Activated CD4-positive, alpha-beta T cell treated with anti-CD3 and anti-CD28 coated beads, Interleukin-2, amount 10 ng/mL, durations not matched to agents 7 days and 5 days (primary cell): Measurements from ENCODE around the gene CDCA8. TPM values are rescaled to one million over a fixed set of nuclear protein-coding genes. Genes with fewer than 3 reads are reported as not detected.
A peak's percentile ranks its signal among the peaks of the same experiment; 100 is the strongest.
"Not testable (repeated sequence)": the region's sequence is repeated elsewhere in the genome, so short reads cannot be mapped to it uniquely, and the experiment has no call there.

ENCODE experiments used
- CTCF ChIA-PET: fragments of 350-600 bp; sonication (Branson Sonifier 250); formaldehyde crosslinking; loops from one replicate; lab custom pipeline; 2021; ENCODE audit warnings: antibody characterized with exemption; lab: Charles Lee
- POLR2A ChIA-PET: fragments of 350-600 bp; sonication (Branson Sonifier 250); formaldehyde crosslinking; loops from one replicate; lab custom pipeline; 2021; ENCODE audit warnings: antibody characterized with exemption; lab: Charles Lee
- DNase-seq: peaks from one replicate; pipeline ENCODE4 v3.0.0-alpha.2; 2020
- H3K27ac Mint-ChIP-seq: one replicate; pipeline ENCODE4 v1.8.0; 2021; ENCODE audit warnings: mild to moderate bottlenecking, moderate library complexity, mixed read lengths
- H3K27me3 Mint-ChIP-seq: one replicate; pipeline ENCODE4 v1.8.0; 2021; ENCODE audit warnings: mixed read lengths
- H3K36me3 Mint-ChIP-seq: one replicate; pipeline ENCODE4 v1.8.0; 2021; ENCODE audit warnings: low read depth, mixed read lengths
- H3K4me1 Mint-ChIP-seq: one replicate; pipeline ENCODE4 v1.8.0; 2021; ENCODE audit warnings: mixed read lengths
- H3K4me3 Mint-ChIP-seq: one replicate; pipeline ENCODE4 v1.8.0; 2021; ENCODE audit warnings: mild to moderate bottlenecking, moderate library complexity, mixed read lengths
- H3K9me3 Mint-ChIP-seq: one replicate; pipeline ENCODE4 v1.8.0; 2021; ENCODE audit warnings: mixed read lengths
- total RNA-seq, 2 experiments: library from RNA; stranded (reverse); gene quantifications; one replicate each; pipeline ENCODE4 v1.2.3, GENCODE V29; 2021

CDCA8 gene
- total RNA-seq, 2 experiments from 2014 or later, result 85.5 to 91.2 TPM

DNA sequence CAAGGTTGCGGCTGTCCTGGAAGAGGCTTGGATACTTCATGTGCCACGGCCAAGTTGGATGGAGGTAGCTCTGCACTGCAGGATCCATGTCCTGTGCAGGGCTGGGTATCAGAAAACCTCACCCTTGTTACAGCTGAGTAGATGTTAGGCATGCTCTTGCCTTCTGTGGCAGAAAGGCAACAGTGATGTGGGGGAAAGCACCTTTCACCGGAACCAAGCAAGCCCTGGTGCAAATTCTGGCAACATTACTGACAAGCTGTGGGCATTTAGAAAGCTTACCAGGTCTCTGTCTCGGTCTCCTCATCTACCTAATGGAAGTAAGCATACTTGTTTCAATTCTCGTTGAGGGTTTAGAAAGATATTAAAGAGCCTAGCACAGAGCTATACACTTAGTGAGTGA, 14.5 kb upstream of the CDCA8 start:
- Mint-ChIP-seq H3K4me1 (peaks cover 25% of the 10 kb centered on the region), H3K9me3 (no peaks in the 10 kb centered on the region), H3K27me3 (peaks cover 22% of the 10 kb centered on the region), H3K36me3 (peaks cover 10% of the 10 kb centered on the region), H3K27ac (no peak overlapping the region), H3K4me3 (no peak overlapping the region)
- no peak for DNase-seq
- POLR2A ChIA-PET, result no interaction called here
- CTCF ChIA-PET, result interaction anchor here (1.3 to 1.6 kb wide), 2 partner anchors 14 to 218 kb away, joined by 3 to 5 read pairs; partner anchors contain the start of gene CDCA8

DNA sequence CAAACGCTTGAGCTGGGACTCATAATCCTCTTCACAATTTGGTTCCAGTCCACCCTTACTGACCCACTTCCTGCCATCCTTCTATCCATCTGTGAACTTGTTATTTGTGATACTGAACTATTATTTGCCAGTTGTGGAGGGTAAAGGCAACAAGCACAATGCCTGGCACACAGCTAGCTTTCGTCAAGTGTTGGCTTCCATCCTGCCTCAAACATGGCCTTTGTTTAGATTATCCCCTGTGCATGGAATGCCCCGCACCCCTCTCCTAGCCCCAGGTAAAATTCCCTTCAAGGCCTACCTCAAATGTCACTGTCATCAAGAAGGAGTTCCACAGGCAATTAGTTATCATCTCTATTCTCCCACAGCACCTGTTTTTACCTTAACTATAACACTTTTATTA, 11.4 kb upstream of the CDCA8 start:
- CTCF ChIA-PET, result interaction anchor here (1.2 to 2.7 kb wide), 5 partner anchors 9 to 118 kb away, joined by 3 to 10 read pairs (median 4); partner anchors contain the start of gene GNL2
- no peak overlapping the region for H3K4me3 Mint-ChIP-seq
- H3K27ac Mint-ChIP-seq, result no peak overlapping the region
- H3K27me3 Mint-ChIP-seq, result peaks cover 10% of the 10 kb centered on the region
- H3K9me3 Mint-ChIP-seq, result no peaks in the 10 kb centered on the region
- DNase-seq, result no peak
- H3K4me1 Mint-ChIP-seq, result peaks cover 6% of the 10 kb centered on the region
- H3K36me3 Mint-ChIP-seq, result peaks cover 26% of the 10 kb centered on the region
- POLR2A ChIA-PET, result no interaction called here

DNA sequence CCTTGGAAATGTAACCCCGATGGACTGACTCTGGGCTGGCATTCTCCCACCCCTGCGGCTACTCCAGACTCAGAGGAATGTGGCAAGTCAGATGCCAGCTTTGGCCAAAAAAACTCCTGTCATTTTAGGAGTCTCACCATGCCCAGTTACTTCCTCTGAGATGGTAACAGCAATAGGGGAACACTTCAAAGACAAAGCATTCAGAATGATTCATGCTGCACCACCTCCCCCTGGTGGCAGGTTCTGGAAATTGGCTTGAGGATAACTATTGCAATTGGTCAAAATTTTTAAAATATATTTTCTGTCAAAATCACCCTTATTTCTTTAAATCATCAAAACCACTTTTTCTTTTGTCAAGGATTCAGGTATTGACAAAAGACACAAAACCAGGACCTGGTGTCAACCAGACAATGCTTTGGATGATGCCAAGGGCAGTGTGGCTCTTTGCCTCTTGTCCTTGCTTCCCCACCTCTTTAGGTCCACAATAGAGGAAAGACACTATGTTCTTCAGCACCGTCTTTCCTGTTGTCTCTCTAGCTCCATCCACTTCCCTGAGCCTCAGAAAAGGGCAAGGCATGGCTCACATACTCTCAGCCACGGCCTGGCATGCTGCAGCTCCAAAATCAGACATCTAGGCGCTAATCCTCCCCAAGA, 9.9 kb upstream of the CDCA8 start:
- Mint-ChIP-seq H3K27me3 (no peaks in the 10 kb centered on the region), H3K27ac (no peak overlapping the region), H3K4me1 (peaks cover 6% of the 10 kb centered on the region), H3K36me3 (peaks cover 28% of the 10 kb centered on the region), H3K9me3 (no peaks in the 10 kb centered on the region), H3K4me3 (no peak overlapping the region)
- POLR2A ChIA-PET, result interaction anchor here (0.6 kb wide), 1 partner anchor 70 kb away, joined by 3 read pairs; no protein-coding TSS in a partner anchor
- CTCF ChIA-PET, result interaction anchor here (0.5 to 2.7 kb wide), 15 partner anchors 10 to 246 kb away, joined by 3 to 10 read pairs (median 3); partner anchors contain the start of genes CDCA8 and GNL2
- peak; percentile 83 for DNase-seq

DNA sequence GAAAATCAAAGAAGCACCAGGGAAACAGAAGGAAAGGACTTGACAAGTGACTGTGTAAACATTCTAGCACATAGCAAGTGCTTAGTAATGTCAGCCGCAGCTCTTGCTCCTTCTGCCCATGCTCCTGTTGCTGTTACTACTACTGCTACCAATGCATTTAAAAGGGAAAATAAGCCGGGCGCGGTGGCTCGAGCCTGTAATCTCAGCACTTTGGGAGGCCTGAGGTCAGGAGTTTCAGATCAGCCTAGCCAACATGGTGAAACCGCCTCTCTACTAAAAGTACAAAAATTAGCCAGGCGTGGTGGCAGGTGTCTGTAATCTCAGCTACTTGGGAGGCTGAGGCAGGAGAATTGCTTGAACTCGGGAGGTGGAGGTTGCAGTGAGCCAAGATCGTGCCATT, 8.1 kb upstream of the CDCA8 start:
- not testable (repeated sequence) for H3K27ac Mint-ChIP-seq, H3K27me3 Mint-ChIP-seq, H3K4me3 Mint-ChIP-seq, H3K9me3 Mint-ChIP-seq, DNase-seq
- Mint-ChIP-seq H3K4me1 (peaks cover 20% of the 10 kb centered on the region), H3K36me3 (peaks cover 37% of the 10 kb centered on the region)
- CTCF ChIA-PET, result interaction anchor here (0.9 to 1.0 kb wide), 2 partner anchors 8 to 15 kb away, joined by 3 read pairs; no protein-coding TSS in a partner anchor
- POLR2A ChIA-PET, result interaction anchor here (0.6 kb wide), 1 partner anchor 81 kb away, joined by 13 read pairs; no protein-coding TSS in a partner anchor

DNA sequence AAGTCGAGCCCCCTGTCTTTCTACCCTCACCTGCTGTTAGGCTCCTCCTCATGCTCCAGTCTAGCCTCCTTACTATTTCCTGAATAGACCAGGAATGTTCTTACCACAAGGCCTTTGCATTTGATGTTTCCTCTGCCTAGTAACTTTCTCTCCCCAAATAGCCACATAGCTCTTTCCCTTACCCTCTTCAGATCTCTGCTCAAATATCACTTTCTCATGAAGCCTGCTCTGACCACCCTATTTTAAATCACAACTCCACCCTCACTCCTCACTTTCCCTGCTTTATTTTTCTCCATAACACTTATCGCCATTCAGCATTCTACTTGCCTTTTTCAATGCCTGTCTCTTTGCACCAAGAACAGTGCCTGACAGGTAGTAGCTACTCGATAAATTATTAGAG, 6.6 kb upstream of the CDCA8 start:
- no peak overlapping the region for H3K27ac Mint-ChIP-seq
- no peaks in the 10 kb centered on the region for H3K27me3 Mint-ChIP-seq
- H3K4me3 Mint-ChIP-seq, result no peak overlapping the region
- POLR2A ChIA-PET, result no interaction called here
- CTCF ChIA-PET, result interaction anchor here (1.3 kb wide), 1 partner anchor 59 kb away, joined by 3 read pairs; no protein-coding TSS in a partner anchor
- DNase-seq, result no peak
- H3K9me3 Mint-ChIP-seq, result no peaks in the 10 kb centered on the region
- peaks cover 44% of the 10 kb centered on the region for H3K36me3 Mint-ChIP-seq
- H3K4me1 Mint-ChIP-seq, result peaks cover 32% of the 10 kb centered on the region

DNA sequence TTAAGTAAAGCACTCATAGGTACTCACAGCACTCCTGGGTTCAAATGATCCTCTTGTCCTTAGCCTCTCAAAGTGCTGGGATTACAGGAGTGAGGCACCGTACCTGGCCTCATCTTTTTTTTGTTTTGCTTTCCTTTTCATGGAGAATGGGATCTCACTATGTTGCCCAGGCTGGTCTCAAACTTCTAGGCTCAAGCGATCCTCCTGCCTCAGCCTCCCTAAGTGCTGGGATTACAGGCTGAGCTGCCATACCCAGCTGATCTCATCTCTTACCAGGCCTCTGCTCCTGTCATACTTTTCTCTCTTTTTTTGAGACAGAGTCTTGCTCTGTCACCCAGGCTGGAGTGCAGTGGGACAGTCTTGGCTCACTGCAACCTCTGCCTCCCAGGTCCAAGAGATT, 4.6 kb upstream of the CDCA8 start:
- DNase-seq, CTCF ChIA-PET, H3K27ac Mint-ChIP-seq, H3K4me3 Mint-ChIP-seq, H3K9me3 Mint-ChIP-seq, POLR2A ChIA-PET, H3K27me3 Mint-ChIP-seq: not testable (repeated sequence)
- H3K36me3 Mint-ChIP-seq, result peaks cover 39% of the 10 kb centered on the region
- H3K4me1 Mint-ChIP-seq, result peaks cover 39% of the 10 kb centered on the region

DNA sequence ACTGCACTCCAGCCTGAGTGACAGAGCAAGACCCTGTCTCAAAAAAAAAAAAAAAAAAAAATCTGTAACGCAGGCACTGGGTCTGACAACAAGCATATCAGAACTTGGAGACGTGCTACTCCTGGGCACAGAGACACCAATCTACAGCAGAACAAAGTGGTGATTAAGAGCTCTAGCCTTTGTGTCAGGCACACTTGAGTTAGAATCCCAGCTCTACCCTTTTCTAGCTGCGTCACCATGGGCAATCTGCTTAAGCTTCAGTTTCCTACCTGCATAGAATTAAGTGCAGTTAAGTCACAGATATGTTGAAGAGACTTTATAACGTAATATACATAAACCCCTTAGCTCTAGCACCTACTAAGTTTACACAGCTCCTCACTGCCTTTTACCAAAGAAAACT, 3.4 kb upstream of the CDCA8 start:
- Mint-ChIP-seq H3K27me3 (no peaks in the 10 kb centered on the region), H3K27ac (peak overlapping the region; percentile 97), H3K36me3 (peaks cover 33% of the 10 kb centered on the region), H3K9me3 (no peaks in the 10 kb centered on the region), H3K4me3 (peak overlapping the region; percentile 94), H3K4me1 (peaks cover 39% of the 10 kb centered on the region)
- ChIA-PET CTCF (interaction anchor here (0.7 to 2.6 kb wide), 7 partner anchors 91 to 210 kb away, joined by 3 to 6 read pairs (median 3); partner anchors contain the start of genes DNALI1 and MEAF6), POLR2A (no interaction called here)
- no peak for DNase-seq

DNA sequence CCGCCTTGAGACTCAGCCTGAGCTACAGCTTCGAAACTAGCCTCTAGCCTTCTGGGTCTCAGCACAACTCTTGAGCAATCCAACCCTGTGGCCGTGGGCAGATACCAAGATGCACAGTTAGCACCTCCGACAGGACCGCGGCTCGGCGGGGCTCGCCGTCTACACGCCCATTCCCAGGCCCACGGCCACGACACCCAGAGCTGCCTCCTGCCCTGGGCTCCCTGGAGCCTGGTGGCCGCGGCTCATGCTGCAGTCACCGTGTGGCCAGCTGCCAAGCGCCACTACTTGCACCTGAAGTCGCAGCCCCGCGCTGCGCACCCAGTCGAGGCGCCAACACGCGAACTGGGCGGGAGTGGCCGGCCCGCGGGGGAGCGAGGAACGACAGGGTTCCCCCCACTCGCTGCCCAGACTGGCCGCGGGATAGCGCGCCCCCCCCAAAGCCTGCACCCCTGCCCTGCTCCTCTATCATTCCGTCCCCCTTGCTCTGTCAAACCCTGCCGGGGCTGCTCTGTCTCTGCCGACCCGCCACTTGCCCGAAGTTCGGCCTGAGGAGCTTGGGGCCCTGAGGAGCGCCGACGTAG, 729 bp upstream of the CDCA8 start:
- Mint-ChIP-seq H3K27me3 (no peaks in the 10 kb centered on the region), H3K36me3 (peaks cover 38% of the 10 kb centered on the region), H3K4me3 (peak overlapping the region; percentile 94), H3K4me1 (peaks cover 50% of the 10 kb centered on the region), H3K9me3 (no peaks in the 10 kb centered on the region), H3K27ac (peak overlapping the region; percentile 97)
- ChIA-PET CTCF (interaction anchor here (0.7 to 1.9 kb wide), 14 partner anchors 8 to 244 kb away, joined by 3 to 7 read pairs (median 4); partner anchors contain the start of gene ZC3H12A), POLR2A (no interaction called here)
- DNase-seq, result peak; percentile 33

DNA sequence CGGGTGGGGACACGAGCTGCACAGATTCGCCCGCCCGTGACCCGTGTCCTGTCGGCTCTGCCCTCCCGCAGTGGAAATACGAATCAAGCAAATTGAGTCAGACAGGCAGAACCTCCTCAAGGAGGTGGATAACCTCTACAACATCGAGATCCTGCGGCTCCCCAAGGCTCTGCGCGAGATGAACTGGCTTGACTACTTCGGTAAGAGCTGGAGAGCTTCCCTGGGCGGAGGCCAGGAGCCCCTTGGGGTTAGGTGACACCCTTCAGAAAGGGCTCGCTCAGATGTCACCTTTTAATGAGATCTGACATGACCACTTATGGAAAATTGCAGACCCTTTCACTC, 489 bp downstream of the CDCA8 start:
- peaks cover 45% of the 10 kb centered on the region for H3K36me3 Mint-ChIP-seq

DNA sequence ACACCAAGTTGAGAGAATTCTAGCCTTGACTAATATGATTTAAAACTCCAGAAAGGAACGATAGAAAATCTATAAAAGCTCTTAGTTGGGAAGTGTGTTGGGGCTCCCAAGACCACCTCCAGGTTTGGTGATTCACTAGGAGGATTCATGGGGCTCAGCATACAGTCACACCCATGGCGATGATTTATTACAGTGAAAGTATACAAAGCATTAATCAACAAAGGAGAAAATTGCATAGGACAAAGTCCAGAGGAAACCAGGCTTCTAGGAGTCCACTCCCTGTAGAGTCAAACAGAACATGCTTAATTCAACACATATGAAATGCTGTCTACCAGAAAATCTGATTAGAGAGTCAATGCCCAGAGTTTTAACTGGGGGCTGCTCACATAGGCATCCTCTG, 4.8 kb downstream of the CDCA8 start:
- no peak overlapping the region for H3K4me3 Mint-ChIP-seq
- H3K9me3 Mint-ChIP-seq, result no peaks in the 10 kb centered on the region
- H3K27ac Mint-ChIP-seq, result no peak overlapping the region
- ChIA-PET CTCF (no interaction called here), POLR2A (no interaction called here)
- DNase-seq, result no peak
- H3K4me1 Mint-ChIP-seq, result peaks cover 32% of the 10 kb centered on the region
- H3K27me3 Mint-ChIP-seq, result no peaks in the 10 kb centered on the region
- peaks cover 60% of the 10 kb centered on the region for H3K36me3 Mint-ChIP-seq

More for the DNA sequence above, 489 bp downstream of the CDCA8 start:
- H3K27me3 Mint-ChIP-seq, result no peaks in the 10 kb centered on the region
- peak overlapping the region; percentile 94 for H3K4me3 Mint-ChIP-seq
- CTCF ChIA-PET, result interaction anchor here (0.7 to 1.7 kb wide), 5 partner anchors 10 to 212 kb away, joined by 3 to 7 read pairs (median 4); no protein-coding TSS in a partner anchor
- POLR2A ChIA-PET, result interaction anchor here (1.1 kb wide), 1 partner anchor 338 kb away, joined by 3 read pairs; no protein-coding TSS in a partner anchor
- H3K9me3 Mint-ChIP-seq, result no peaks in the 10 kb centered on the region
- peaks cover 56% of the 10 kb centered on the region for H3K4me1 Mint-ChIP-seq
- DNase-seq, result no peak
- H3K27ac Mint-ChIP-seq, result peak overlapping the region; percentile 97

DNA sequence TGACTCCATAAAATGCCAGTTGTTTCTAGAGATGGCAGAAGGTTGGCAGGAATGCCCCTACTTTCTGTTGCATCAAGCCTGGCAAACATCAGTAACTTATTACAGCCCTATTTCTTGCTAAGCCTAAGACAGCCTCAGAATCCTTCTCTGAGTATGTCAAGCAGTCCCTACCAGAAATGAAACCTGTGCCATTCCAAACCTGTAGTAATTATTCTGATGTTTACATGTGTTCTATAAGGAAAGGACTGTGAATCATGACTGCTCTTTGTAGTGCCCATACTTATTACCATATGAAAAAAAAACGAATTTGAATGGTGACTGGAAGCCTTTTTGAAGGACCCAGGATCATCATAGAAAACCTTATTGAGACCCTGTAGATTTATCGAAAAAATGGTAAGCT, 5.4 kb downstream of the CDCA8 start:
- H3K4me3 Mint-ChIP-seq, result no peak overlapping the region
- no peak overlapping the region for H3K27ac Mint-ChIP-seq
- CTCF ChIA-PET, result no interaction called here

DNA sequence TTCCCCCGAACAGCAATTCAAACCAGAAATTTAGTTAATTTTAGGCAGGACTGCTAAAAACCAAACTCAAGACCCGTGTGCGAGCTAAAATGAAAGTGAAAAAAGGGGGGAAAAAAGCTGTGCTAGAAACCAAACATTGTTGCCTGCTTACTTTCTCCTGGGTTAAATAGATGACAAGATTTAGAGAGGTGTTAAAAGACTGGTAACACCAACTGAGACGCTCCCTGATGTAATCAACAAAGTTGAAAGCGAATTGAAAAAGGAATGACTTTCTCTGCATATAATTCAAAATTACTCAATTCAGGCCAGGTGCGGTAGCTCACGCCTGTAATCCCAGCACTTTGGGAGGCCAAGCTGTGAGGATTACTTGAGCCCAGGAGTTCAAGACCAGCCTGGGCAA, 6.8 kb downstream of the CDCA8 start:
- CTCF ChIA-PET, result interaction anchor here (1.1 to 1.6 kb wide), 2 partner anchors 14 to 162 kb away, joined by 3 read pairs; no protein-coding TSS in a partner anchor
- H3K9me3 Mint-ChIP-seq, result no peaks in the 10 kb centered on the region
- no peak overlapping the region for H3K27ac Mint-ChIP-seq
- peaks cover 69% of the 10 kb centered on the region for H3K36me3 Mint-ChIP-seq
- DNase-seq, result no peak
- no peaks in the 10 kb centered on the region for H3K27me3 Mint-ChIP-seq
- H3K4me3 Mint-ChIP-seq, result no peak overlapping the region
- H3K4me1 Mint-ChIP-seq, result peaks cover 31% of the 10 kb centered on the region
- POLR2A ChIA-PET, result no interaction called here

More for the DNA sequence above, 5.4 kb downstream of the CDCA8 start:
- POLR2A ChIA-PET, result no interaction called here
- Mint-ChIP-seq H3K36me3 (peaks cover 64% of the 10 kb centered on the region), H3K27me3 (no peaks in the 10 kb centered on the region), H3K4me1 (peaks cover 32% of the 10 kb centered on the region), H3K9me3 (no peaks in the 10 kb centered on the region)
- no peak for DNase-seq

DNA sequence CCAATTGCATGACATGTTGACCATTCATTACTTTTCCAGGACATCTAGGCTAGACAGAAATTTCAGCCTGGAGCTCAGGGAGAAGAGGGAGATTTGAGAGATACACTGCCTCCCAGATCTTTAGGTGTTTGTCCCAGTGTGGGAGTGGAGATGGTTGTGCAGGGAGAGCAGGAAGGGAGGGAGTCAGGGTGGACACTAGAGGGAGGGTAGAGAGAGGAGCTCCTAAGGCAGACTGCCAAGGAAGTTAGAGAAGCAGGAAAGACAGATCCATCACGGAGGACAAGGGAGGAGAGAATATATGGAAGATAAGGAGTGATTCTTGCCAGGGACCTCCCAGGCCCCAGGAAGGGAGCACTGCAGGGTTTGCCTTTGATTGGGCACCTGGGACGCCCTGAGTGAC, 8.7 kb downstream of the CDCA8 start:
- Mint-ChIP-seq H3K36me3 (peaks cover 66% of the 10 kb centered on the region), H3K9me3 (no peaks in the 10 kb centered on the region), H3K4me1 (peaks cover 19% of the 10 kb centered on the region), H3K27me3 (no peaks in the 10 kb centered on the region), H3K4me3 (no peak overlapping the region), H3K27ac (no peak overlapping the region)
- POLR2A ChIA-PET, result interaction anchor here (0.6 kb wide), 1 partner anchor 231 kb away, joined by 3 read pairs; no protein-coding TSS in a partner anchor
- CTCF ChIA-PET, result interaction anchor here (1.4 kb wide), 1 partner anchor 9 kb away, joined by 3 read pairs; no protein-coding TSS in a partner anchor
- DNase-seq, result no peak
